ENCODE data around the gene SOAT2. TPM values are rescaled to one million over a fixed set of nuclear protein-coding genes. Genes with fewer than 3 reads are reported as not detected.

The SOAT2 gene
- total RNA-seq, 4 donors from 2014 or later = not detected

- Histone ChIP-seq H3K4me3 (no peak overlapping the region), H3K27ac (no peak overlapping the region), H3K9me3 (no peaks in the 10 kb centered on the region), H3K27me3 (no peaks in the 10 kb centered on the region), H3K36me3 (peaks cover 70% of the 10 kb centered on the region), H3K4me1 (peaks cover 63% of the 10 kb centered on the region)
- WGBS = 90% methylated on average over 13 of the region's 13 CpGs
- TF ChIP-seq CTCF (IDR thresholded peaks at IDR 0.05) (no peak), POLR2A (IDR thresholded peaks at IDR 0.05) (no peak), EP300 (IDR thresholded peaks at IDR 0.05) (no peak), POLR2AphosphoS5 (IDR thresholded peaks at IDR 0.05) (no peak)
- peak in 1 of 2 donors; percentile 64 for DNase-seq (ENCODE audit: low spot score in 2 of 2)
These were observed 45.3 kb upstream of the SOAT2 start for GRCh38 chr12:53057816-53058500.

GRCh38 chr12:53058674-53059433 is 44.4 kb upstream of the SOAT2 start:
- WGBS = 85% methylated on average over 25 of the region's 35 CpGs
- TF ChIP-seq POLR2AphosphoS5 (IDR thresholded peaks at IDR 0.05) (no peak), CTCF (IDR thresholded peaks at IDR 0.05) (no peak), POLR2A (IDR thresholded peaks at IDR 0.05) (no peak), EP300 (IDR thresholded peaks at IDR 0.05) (no peak)
- H3K27ac ChIP-seq = no peak overlapping the region
- peaks cover 63% of the 10 kb centered on the region for H3K4me1 ChIP-seq
- DNase-seq (ENCODE audit: low spot score in 2 of 2) = peak; percentile 66 to 79
- no peaks in the 10 kb centered on the region for H3K9me3 ChIP-seq
- H3K4me3 ChIP-seq = no peak overlapping the region
- peaks cover 79% of the 10 kb centered on the region for H3K36me3 ChIP-seq
- no peaks in the 10 kb centered on the region for H3K27me3 ChIP-seq

- 80% methylated on average over 8 of the region's 24 CpGs for WGBS
- Histone ChIP-seq H3K27ac (peak overlapping the region; percentile 18), H3K4me3 (no peak overlapping the region), H3K36me3 (peaks cover 85% of the 10 kb centered on the region), H3K4me1 (peaks cover 66% of the 10 kb centered on the region), H3K27me3 (no peaks in the 10 kb centered on the region), H3K9me3 (no peaks in the 10 kb centered on the region)
- DNase-seq (ENCODE audit: low spot score in 2 of 2) = peak in 1 of 2 donors; percentile 80
- no peak for TF ChIP-seq POLR2AphosphoS5 (IDR thresholded peaks at IDR 0.05)
- no peak for TF ChIP-seq POLR2A (IDR thresholded peaks at IDR 0.05)
- TF ChIP-seq EP300 (IDR thresholded peaks at IDR 0.05) = no peak
- TF ChIP-seq CTCF (IDR thresholded peaks at IDR 0.05) = no peak
These were observed 43.7 kb upstream of the SOAT2 start for GRCh38 chr12:53059434-53060063.

GRCh38 chr12:53060064-53060720 is 43.1 kb upstream of the SOAT2 start:
- TF ChIP-seq POLR2A (IDR thresholded peaks at IDR 0.05) = no peak
- TF ChIP-seq EP300 (IDR thresholded peaks at IDR 0.05) = no peak
- no peak for TF ChIP-seq POLR2AphosphoS5 (IDR thresholded peaks at IDR 0.05)
- no peak for TF ChIP-seq CTCF (IDR thresholded peaks at IDR 0.05)
- H3K36me3 ChIP-seq = peaks cover 90% of the 10 kb centered on the region
- no peaks in the 10 kb centered on the region for H3K27me3 ChIP-seq
- peak in 1 of 2 donors; percentile 76 for DNase-seq (ENCODE audit: low spot score in 2 of 2)
- peaks cover 68% of the 10 kb centered on the region for H3K4me1 ChIP-seq
- WGBS = 83% methylated on average over 17 of the region's 17 CpGs
- H3K27ac ChIP-seq = peak overlapping the region; percentile 18
- no peaks in the 10 kb centered on the region for H3K9me3 ChIP-seq
- H3K4me3 ChIP-seq = no peak overlapping the region

Data from suprapubic skin (tissue), 4 donors.